H9 (cell line): ENCODE data around the gene CMPK2. TPM values are rescaled to one million over a fixed set of nuclear protein-coding genes. Genes with fewer than 3 reads are reported as not detected.

ENCODE experiments used
- DNase-seq: peaks from one replicate; pipeline ENCODE4 v3.0.0-alpha.2; 2017
- H2AFZ ChIP-seq: one replicate; pipeline ENCODE4 v1.6.1; 2013; ENCODE audit warnings: mild to moderate bottlenecking, low read length, control low read depth, moderate library complexity
- H2AK5ac ChIP-seq: 2 replicates; pipeline ENCODE4 v1.6.1; 2013; ENCODE audit warnings: low read length, control low read depth, mixed read lengths; ENCODE audit not compliant: insufficient read length
- H2BK120ac ChIP-seq: one replicate; pipeline ENCODE4 v1.6.1; 2013; ENCODE audit warnings: low read depth, mild to moderate bottlenecking, low read length, control low read depth, inconsistent platforms; ENCODE audit not compliant: poor library complexity, severe bottlenecking
- H2BK12ac ChIP-seq: 2 replicates; pipeline ENCODE4 v1.6.1; 2013; ENCODE audit warnings: low read length, control low read depth, mixed read lengths, low read depth; ENCODE audit not compliant: insufficient read length
- H2BK15ac ChIP-seq: 2 replicates; pipeline ENCODE4 v1.6.1; 2013; ENCODE audit warnings: low read depth, low read length, control low read depth
- H2BK20ac ChIP-seq: one replicate; pipeline ENCODE4 v1.6.1; 2013; ENCODE audit warnings: low read depth, mild to moderate bottlenecking, low read length, control low read depth, inconsistent platforms; ENCODE audit not compliant: poor library complexity, severe bottlenecking
- H2BK5ac ChIP-seq: 2 replicates; pipeline ENCODE4 v1.6.1; 2013; ENCODE audit warnings: low read length, control low read depth, mixed read lengths; ENCODE audit not compliant: insufficient read length
- H3K14ac ChIP-seq: 2 replicates; pipeline ENCODE4 v1.6.1; 2013; ENCODE audit warnings: low read length, control low read depth; ENCODE audit not compliant: insufficient read depth
- H3K18ac ChIP-seq: 2 replicates; pipeline ENCODE4 v1.6.1; 2013; ENCODE audit warnings: low read depth, mild to moderate bottlenecking, mixed read lengths, low read length, control low read depth; ENCODE audit not compliant: insufficient read length
- H3K23ac ChIP-seq: 2 replicates; pipeline ENCODE4 v1.6.1; 2013; ENCODE audit warnings: low read length, control low read depth, mixed read lengths, low read depth; ENCODE audit not compliant: insufficient read length
- H3K23me2 ChIP-seq: 2 replicates; pipeline ENCODE4 v1.6.1; 2013; ENCODE audit warnings: low read depth, mild to moderate bottlenecking, mixed read lengths, low read length, control low read depth; ENCODE audit not compliant: insufficient read length, poor library complexity, severe bottlenecking
- H3K27ac ChIP-seq: 2 replicates; pipeline ENCODE4 v1.5.1; 2013; ENCODE audit warnings: low read length, control low read depth, mixed read lengths, low read depth; ENCODE audit not compliant: insufficient read length
- H3K27me3 ChIP-seq: 2 replicates; pipeline ENCODE4 v1.6.1; 2013; ENCODE audit warnings: low read length, control low read depth, inconsistent platforms; ENCODE audit not compliant: insufficient read depth
- H3K4ac ChIP-seq: 2 replicates; pipeline ENCODE4 v1.6.1; 2013; ENCODE audit warnings: low read depth, mild to moderate bottlenecking, control low read depth, inconsistent platforms, low read length, moderate library complexity
- H3K4me1 ChIP-seq: 2 replicates; pipeline ENCODE4 v1.6.1; 2013; ENCODE audit warnings: low read length, control low read depth, inconsistent platforms; ENCODE audit not compliant: insufficient read depth
- H3K4me2 ChIP-seq: 2 replicates; pipeline ENCODE4 v1.6.1; 2013; ENCODE audit warnings: low read length, control low read depth, mixed read lengths; ENCODE audit not compliant: insufficient read length, insufficient read depth
- H3K56ac ChIP-seq: 2 replicates; pipeline ENCODE4 v1.6.1; 2013; ENCODE audit warnings: low read depth, mild to moderate bottlenecking, mixed read lengths, low read length, control low read depth; ENCODE audit not compliant: insufficient read length
- H3K79me1 ChIP-seq: 2 replicates; pipeline ENCODE4 v1.6.1; 2013; ENCODE audit warnings: low read depth, mild to moderate bottlenecking, moderate library complexity, low read length, control low read depth, inconsistent platforms; ENCODE audit not compliant: insufficient read depth, poor library complexity, severe bottlenecking
- H3K79me2 ChIP-seq: 2 replicates; pipeline ENCODE4 v1.6.1; 2013; ENCODE audit warnings: low read length, control low read depth, inconsistent platforms; ENCODE audit not compliant: insufficient read depth
- H3K9ac ChIP-seq: 2 replicates; pipeline ENCODE4 v1.6.1; 2013; ENCODE audit warnings: low read length, control low read depth, mixed read lengths; ENCODE audit not compliant: insufficient read length; ENCODE audit errors: extremely low read depth
- H3K9me3 ChIP-seq: one replicate; pipeline ENCODE4 v1.6.1; 2013; ENCODE audit warnings: low read depth, low read length, inconsistent platforms; ENCODE audit not compliant: control insufficient read depth
- H3T11ph ChIP-seq: one replicate; pipeline ENCODE4 v1.6.1; 2013; ENCODE audit warnings: mild to moderate bottlenecking, low read length, control low read depth, inconsistent platforms
- H4K20me1 ChIP-seq: one replicate; pipeline ENCODE4 v1.6.1; 2013; ENCODE audit not compliant: control insufficient read depth, insufficient read length, insufficient read depth
- H4K5ac ChIP-seq: 2 replicates; pipeline ENCODE4 v1.6.1; 2013; ENCODE audit warnings: low read depth, mild to moderate bottlenecking, mixed read lengths, low read length, control low read depth; ENCODE audit not compliant: insufficient read length
- H4K8ac ChIP-seq: replicated peaks from 2 replicates; pipeline ENCODE4 v1.6.1; 2013; ENCODE audit warnings: low read length, control low read depth, mixed read lengths, low read depth; ENCODE audit not compliant: insufficient read length
- H4K91ac ChIP-seq: 2 replicates; pipeline ENCODE4 v1.6.1; 2013; ENCODE audit warnings: low read depth, mild to moderate bottlenecking, moderate library complexity, mixed read lengths, low read length, control low read depth; ENCODE audit not compliant: insufficient read length
- H3K27ac Mint-ChIP-seq, 3 experiments: 2 replicates in 2 of 3; 3 replicates in 1 of 3; pipeline ENCODE4 v1.8.0; 2020 to 2021; ENCODE audit warnings: mixed read lengths in 3 of 3, mild to moderate bottlenecking in 1 of 3, moderate library complexity in 1 of 3
- H3K27me3 Mint-ChIP-seq: 2 replicates; pipeline ENCODE4 v1.8.0; 2021; ENCODE audit warnings: low read depth, mild to moderate bottlenecking, moderate library complexity, mixed read lengths
- H3K36me3 Mint-ChIP-seq, 3 experiments: 2 replicates in 2 of 3; 3 replicates in 1 of 3; pipeline ENCODE4 v1.8.0; 2020 to 2021; ENCODE audit warnings: low read depth in 3 of 3, mixed read lengths in 3 of 3; ENCODE audit not compliant: insufficient read depth in 1 of 3
- H3K4me1 Mint-ChIP-seq, 2 experiments: 2 replicates each; pipeline ENCODE4 v1.8.0; 2020; ENCODE audit warnings: mixed read lengths in 2 of 2
- H3K4me3 Mint-ChIP-seq, 2 experiments: 2 replicates in 1 of 2; 3 replicates in 1 of 2; pipeline ENCODE4 v1.8.0; 2020 to 2021; ENCODE audit warnings: mild to moderate bottlenecking in 2 of 2, mixed read lengths in 2 of 2, moderate library complexity in 1 of 2
- H3K9me3 Mint-ChIP-seq, 2 experiments: 2 replicates in 1 of 2; 3 replicates in 1 of 2; pipeline ENCODE4 v1.8.0; 2020; ENCODE audit warnings: mild to moderate bottlenecking in 2 of 2, mixed read lengths in 2 of 2, moderate library complexity in 1 of 2
- CTCF ChIP-seq: fragments of 200-600 bp; sonication (generic); conservative IDR thresholded peaks from 3 replicates; pipeline ENCODE4 v1.8.0; 2021; ENCODE audit warnings: antibody characterized with exemption, mild to moderate bottlenecking
- WGBS: extraction: QIAGEN DNeasy Blood & Tissue Kit; methylation state at CpG from one replicate; pipeline ENCODE4 v1.1.7; 2013; ENCODE audit warnings: missing lambda C conversion rate, low lambda C conversion rate, mixed read lengths; ENCODE audit not compliant: insufficient read length; ENCODE audit errors: extremely low coverage; 5-methylcytosine and 5-hydroxymethylcytosine counted together
- total RNA-seq: library from RNA; stranded (reverse); gene quantifications from 2 replicates; pipeline ENCODE4 v1.2.1, GENCODE V29; 2021

Gene CMPK2
- total RNA-seq, 1 experiment from 2014 or later: 0.90 TPM

- Mint-ChIP-seq H3K27me3 (peaks cover 5% of the 10 kb centered on the region), H3K36me3 (peaks cover 5 to 17% (median 15%) of the 10 kb centered on the region in 3 experiments), H3K4me3 (no peak overlapping the region), H3K9me3 (peaks cover 23 to 33% of the 10 kb centered on the region in 2 experiments), H3K4me1 (no peaks in the 10 kb centered on the region), H3K27ac (no peak overlapping the region)
- no peak overlapping the region for H2BK120ac ChIP-seq
- H4K5ac ChIP-seq: no peak overlapping the region
- no peaks in the 10 kb centered on the region for H3K79me1 ChIP-seq
- H3K79me2 ChIP-seq: no peaks in the 10 kb centered on the region; the same call in 1 of the 2 replicates
- H2AFZ ChIP-seq: no peak overlapping the region
- H3K4ac ChIP-seq: no peak overlapping the region
- TF ChIP-seq CTCF: no peak
- H3T11ph ChIP-seq: no peak overlapping the region
- no peak overlapping the region for H3K14ac ChIP-seq
- H3K56ac ChIP-seq: no peak overlapping the region
- no peak overlapping the region for H3K27ac ChIP-seq
- no peak overlapping the region for H4K8ac ChIP-seq
- no peaks in the 10 kb centered on the region for H3K23me2 ChIP-seq
- WGBS: no CpG with 5 or more reads among the region's 2 CpGs
- no peaks in the 10 kb centered on the region for H4K20me1 ChIP-seq
- no peak overlapping the region for H3K4me2 ChIP-seq
- DNase-seq: no peak
- H2BK12ac ChIP-seq: no peak overlapping the region
- no peak overlapping the region for H2AK5ac ChIP-seq
- H3K9me3 ChIP-seq: no peaks in the 10 kb centered on the region
- H3K27me3 ChIP-seq: no peaks in the 10 kb centered on the region
- no peak overlapping the region for H2BK5ac ChIP-seq
- H3K18ac ChIP-seq: no peak overlapping the region
- H2BK20ac ChIP-seq: no peak overlapping the region
- no peak overlapping the region for H3K9ac ChIP-seq
- no peak overlapping the region for H2BK15ac ChIP-seq
- H3K4me1 ChIP-seq: no peaks in the 10 kb centered on the region
- no peak overlapping the region for H3K23ac ChIP-seq
- H4K91ac ChIP-seq: no peak overlapping the region
Measured at GRCh38 chr2:6854416-6854815, 11.3 kb downstream of the CMPK2 start.
